ENCODE results near the gene TMC8. TPM values are rescaled to one million over a fixed set of nuclear protein-coding genes. Genes with fewer than 3 reads are reported as not detected.
A peak's percentile ranks its signal among the peaks of the same experiment; 100 is the strongest.

The TMC8 gene
- total RNA-seq, 2 experiments from 2014 or later: 123 to 139 TPM

GRCh38 chr17:78101542-78101941 lies 29.0 kb upstream of the TMC8 start:
- CTCF ChIA-PET: no interaction called here
- Mint-ChIP-seq H3K36me3 (ENCODE audit: low read depth) (peaks cover 32% of the 10 kb centered on the region), H3K4me1 (no peaks in the 10 kb centered on the region), H3K4me3 (no peak overlapping the region), H3K27ac (peak overlapping the region; percentile 62), H3K9me3 (ENCODE audit: low read depth) (no peaks in the 10 kb centered on the region), H3K27me3 (no peaks in the 10 kb centered on the region)
- POLR2A ChIA-PET: no interaction called here
- intact Hi-C loops (cut with DNase I, micrococcal nuclease): no loop called here
- ATAC-seq (no peak), DNase-seq (no peak)

GRCh38 chr17:78103311-78103710 lies 27.3 kb upstream of the TMC8 start:
- Mint-ChIP-seq H3K27me3 (no peaks in the 10 kb centered on the region), H3K27ac (no peak overlapping the region), H3K9me3 (ENCODE audit: low read depth) (no peaks in the 10 kb centered on the region), H3K4me1 (peaks cover 14% of the 10 kb centered on the region), H3K4me3 (no peak overlapping the region), H3K36me3 (ENCODE audit: low read depth) (peaks cover 27% of the 10 kb centered on the region)
- ATAC-seq (no peak), DNase-seq (no peak)
- intact Hi-C loops (cut with DNase I, micrococcal nuclease): no loop called here
- ChIA-PET CTCF (interaction anchor here (1.3 to 1.4 kb wide), 2 partner anchors 18 to 83 kb away, joined by 5 to 6 read pairs; no protein-coding TSS in a partner anchor), POLR2A (no interaction called here)

GRCh38 chr17:78104540-78104941 lies 26.0 kb upstream of the TMC8 start:
- H3K9me3 Mint-ChIP-seq (ENCODE audit: low read depth): no peaks in the 10 kb centered on the region
- intact Hi-C loops (cut with DNase I, micrococcal nuclease): no loop called here
- no peak overlapping the region for H3K4me3 Mint-ChIP-seq
- H3K36me3 Mint-ChIP-seq (ENCODE audit: low read depth): peaks cover 24% of the 10 kb centered on the region
- no peak overlapping the region for H3K27ac Mint-ChIP-seq
- no peak for DNase-seq
- CTCF ChIA-PET: interaction anchor here (0.9 kb wide), 1 partner anchor 33 kb away, joined by 3 read pairs; no protein-coding TSS in a partner anchor
- no peak for ATAC-seq
- POLR2A ChIA-PET: no interaction called here
- H3K27me3 Mint-ChIP-seq: no peaks in the 10 kb centered on the region
- peaks cover 14% of the 10 kb centered on the region for H3K4me1 Mint-ChIP-seq

- Mint-ChIP-seq H3K27ac (no peak overlapping the region), H3K27me3 (no peaks in the 10 kb centered on the region), H3K9me3 (ENCODE audit: low read depth) (no peaks in the 10 kb centered on the region), H3K36me3 (ENCODE audit: low read depth) (peaks cover 20% of the 10 kb centered on the region), H3K4me1 (peaks cover 14% of the 10 kb centered on the region), H3K4me3 (no peak overlapping the region)
- intact Hi-C loops (cut with DNase I, micrococcal nuclease): no loop called here
- ATAC-seq: no peak
- POLR2A ChIA-PET: no interaction called here
- CTCF ChIA-PET: no interaction called here
- no peak for DNase-seq
Measured at GRCh38 chr17:78105101-78105500, 25.5 kb upstream of the TMC8 start.

GRCh38 chr17:78105551-78105950 lies 25.0 kb upstream of the TMC8 start:
- no peak overlapping the region for H3K27ac Mint-ChIP-seq
- intact Hi-C loops (cut with DNase I, micrococcal nuclease): no loop called here
- H3K36me3 Mint-ChIP-seq (ENCODE audit: low read depth): peaks cover 22% of the 10 kb centered on the region
- ATAC-seq (no peak), DNase-seq (no peak)
- POLR2A ChIA-PET: no interaction called here
- no peak overlapping the region for H3K4me3 Mint-ChIP-seq
- no peaks in the 10 kb centered on the region for H3K9me3 Mint-ChIP-seq (ENCODE audit: low read depth)
- peaks cover 14% of the 10 kb centered on the region for H3K4me1 Mint-ChIP-seq
- CTCF ChIA-PET: no interaction called here
- H3K27me3 Mint-ChIP-seq: no peaks in the 10 kb centered on the region

GRCh38 chr17:78106211-78106610 lies 24.4 kb upstream of the TMC8 start:
- Mint-ChIP-seq H3K27ac (no peak overlapping the region), H3K9me3 (ENCODE audit: low read depth) (no peaks in the 10 kb centered on the region), H3K4me1 (peaks cover 14% of the 10 kb centered on the region), H3K36me3 (ENCODE audit: low read depth) (peaks cover 24% of the 10 kb centered on the region), H3K27me3 (no peaks in the 10 kb centered on the region), H3K4me3 (no peak overlapping the region)
- DNase-seq: no peak
- ChIA-PET POLR2A (no interaction called here), CTCF (interaction anchor here (1.0 kb wide), 1 partner anchor 15 kb away, joined by 4 read pairs; no protein-coding TSS in a partner anchor)
- ATAC-seq: no peak
- intact Hi-C loops (cut with DNase I, micrococcal nuclease): no loop called here

- Mint-ChIP-seq H3K4me1 (peaks cover 16% of the 10 kb centered on the region), H3K27ac (peak overlapping the region; percentile 73), H3K4me3 (no peak overlapping the region), H3K27me3 (no peaks in the 10 kb centered on the region), H3K36me3 (ENCODE audit: low read depth) (peaks cover 25% of the 10 kb centered on the region), H3K9me3 (ENCODE audit: low read depth) (no peaks in the 10 kb centered on the region)
- ChIA-PET POLR2A (no interaction called here), CTCF (interaction anchor here (0.7 to 0.8 kb wide), 2 partner anchors 22 to 30 kb away, joined by 3 read pairs; no protein-coding TSS in a partner anchor)
- intact Hi-C loops (cut with DNase I, micrococcal nuclease): no loop called here
- DNase-seq: peak; percentile 53
- ATAC-seq: peak; percentile 65
Measured at GRCh38 chr17:78107457-78107856, 23.1 kb upstream of the TMC8 start.

GRCh38 chr17:78107976-78108725 lies 22.4 kb upstream of the TMC8 start:
- peak overlapping the region; percentile 73 for H3K27ac Mint-ChIP-seq
- DNase-seq (no peak), ATAC-seq (no peak)
- intact Hi-C loops (cut with DNase I, micrococcal nuclease): no loop called here
- no peaks in the 10 kb centered on the region for H3K9me3 Mint-ChIP-seq (ENCODE audit: low read depth)
- no peaks in the 10 kb centered on the region for H3K27me3 Mint-ChIP-seq
- peaks cover 32% of the 10 kb centered on the region for H3K36me3 Mint-ChIP-seq (ENCODE audit: low read depth)
- H3K4me1 Mint-ChIP-seq: peaks cover 22% of the 10 kb centered on the region
- POLR2A ChIA-PET: no interaction called here
- no peak overlapping the region for H3K4me3 Mint-ChIP-seq
- CTCF ChIA-PET: interaction anchor here (0.7 to 0.8 kb wide), 2 partner anchors 30 to 677 kb away, joined by 3 read pairs; no protein-coding TSS in a partner anchor

GRCh38 chr17:78108726-78109488 lies 21.7 kb upstream of the TMC8 start:
- ChIA-PET POLR2A (no interaction called here), CTCF (interaction anchor here (0.7 kb wide), 2 partner anchors 12 to 676 kb away, joined by 3 to 4 read pairs; no protein-coding TSS in a partner anchor)

GRCh38 chr17:78109489-78109761 lies 21.1 kb upstream of the TMC8 start:
- POLR2A ChIA-PET: no interaction called here
- Mint-ChIP-seq H3K9me3 (ENCODE audit: low read depth) (no peaks in the 10 kb centered on the region), H3K36me3 (ENCODE audit: low read depth) (peaks cover 41% of the 10 kb centered on the region), H3K27ac (no peak overlapping the region), H3K4me1 (peaks cover 34% of the 10 kb centered on the region), H3K4me3 (no peak overlapping the region), H3K27me3 (no peaks in the 10 kb centered on the region)
- ATAC-seq (no peak), DNase-seq (no peak)
- CTCF ChIA-PET: interaction anchor here (0.7 to 1.9 kb wide), 2 partner anchors 11 to 25 kb away, joined by 4 to 5 read pairs; no protein-coding TSS in a partner anchor
- intact Hi-C loops (cut with DNase I, micrococcal nuclease): no loop called here

More at GRCh38 chr17:78108726-78109488, 21.7 kb upstream of the TMC8 start:
- intact Hi-C loops (cut with DNase I, micrococcal nuclease): no loop called here
- ATAC-seq (no peak), DNase-seq (no peak)
- peaks cover 29% of the 10 kb centered on the region for H3K4me1 Mint-ChIP-seq
- peaks cover 36% of the 10 kb centered on the region for H3K36me3 Mint-ChIP-seq (ENCODE audit: low read depth)
- no peaks in the 10 kb centered on the region for H3K27me3 Mint-ChIP-seq
- H3K9me3 Mint-ChIP-seq (ENCODE audit: low read depth): no peaks in the 10 kb centered on the region
- H3K27ac Mint-ChIP-seq: no peak overlapping the region
- no peak overlapping the region for H3K4me3 Mint-ChIP-seq

GRCh38 chr17:78110363-78111015 lies 20.1 kb upstream of the TMC8 start:
- DNase-seq: no peak
- Mint-ChIP-seq H3K4me1 (peaks cover 39% of the 10 kb centered on the region), H3K27me3 (no peaks in the 10 kb centered on the region), H3K9me3 (ENCODE audit: low read depth) (no peaks in the 10 kb centered on the region), H3K4me3 (no peak overlapping the region), H3K36me3 (ENCODE audit: low read depth) (peaks cover 42% of the 10 kb centered on the region), H3K27ac (peak overlapping the region; percentile 31)
- ChIA-PET CTCF (interaction anchor here (1.0 to 1.9 kb wide), 4 partner anchors 26 to 110 kb away, joined by 3 to 6 read pairs (median 4); no protein-coding TSS in a partner anchor), POLR2A (no interaction called here)
- intact Hi-C loops (cut with DNase I, micrococcal nuclease): loop anchor here in 1 of 2 experiments (5.0 kb wide), 1 partner anchor 247 kb away; no protein-coding TSS in a partner anchor
- ATAC-seq: no peak
